Psoas muscle (tissue), 8 donors: ENCODE measurements around the gene RREB1. TPM values are rescaled to one million over a fixed set of nuclear protein-coding genes. Genes with fewer than 3 reads are reported as not detected.
A peak's percentile ranks its signal among the peaks of the same experiment; 100 is the strongest.

ENCODE experiments used
- ATAC-seq, 4 donors: fragments of 200-7000 bp; cut with Tn5 transposase; one replicate each; pipeline ENCODE4 v1.9.1; 2020; ENCODE audit warnings: moderate library complexity in 3 of 4, mild to moderate bottlenecking in 2 of 4
- DNase-seq, 2 donors: peaks; one replicate each; pipeline ENCODE4 v3.0.0-alpha.2; 2020
- H3K27ac ChIP-seq: fragments of 200-600 bp; one replicate; pipeline ENCODE4 v1.8.0; 2022
- H3K27me3 ChIP-seq, 3 donors: fragments of 200-600 bp in 1 of 3; one replicate each; pipeline versions ENCODE4 v1.6.1 to v1.8.0; 2013 to 2022; ENCODE audit warnings: low read length in 2 of 3, mild to moderate bottlenecking in 2 of 3, moderate library complexity in 1 of 3; ENCODE audit not compliant: insufficient read depth in 3 of 3
- H3K36me3 ChIP-seq, 2 donors: fragments of 200-600 bp in 1 of 2; one replicate each; pipeline versions ENCODE4 v1.6.1 to v1.8.0; 2013 to 2022; ENCODE audit warnings: low read depth in 1 of 2, mild to moderate bottlenecking in 1 of 2, moderate library complexity in 1 of 2; ENCODE audit not compliant: insufficient read depth in 1 of 2
- H3K4me1 ChIP-seq: fragments of 200-600 bp; one replicate; pipeline ENCODE4 v1.8.0; 2022
- H3K4me3 ChIP-seq: fragments of 200-600 bp; one replicate; pipeline ENCODE4 v1.8.0; 2022; ENCODE audit warnings: mild to moderate bottlenecking
- H3K9me3 ChIP-seq: fragments of 200-600 bp; one replicate; pipeline ENCODE4 v1.8.0; 2022
- WGBS, 3 donors: extraction: QIAGEN DNeasy Blood & Tissue Kit; methylation state at CpG; one replicate each; pipeline versions ENCODE4 v1.1.6 to v1.1.7; 2013; 5-methylcytosine and 5-hydroxymethylcytosine counted together
- intact Hi-C, 2 donors: fragments of 100-400 bp; cut with DNase I; formaldehyde crosslinking; loops; one replicate each; pipeline versions ENCODE4 v1.11.0 to v1.14.2; 2022
- polyA plus RNA-seq, 3 donors: library from polyadenylated mRNA; stranded (reverse); fragments of 200-250 nt; gene quantifications; one replicate each; pipeline ENCODE4 v1.2.3, GENCODE V29; 2013
- total RNA-seq, 4 donors: library from RNA; stranded (reverse); fragmentation: NEBNext Ultra II Directional in 2 of 4; extraction: Animal tissue kit (Norgen Biotek cat#: 25700) in 2 of 4; gene quantifications; one replicate each; pipeline versions ENCODE4 v1.2.1 to v1.2.4, GENCODE V29; 2021 to 2023
- TF ChIP-seq, protein P1 (sequence below): fragments of 200-600 bp; IDR thresholded peaks from one replicate; pipeline ENCODE4 v1.8.0; 2022; ENCODE audit warnings: antibody characterized with exemption
- donor health status: healthy with polysubstance abuse.
- donor health status: DM: no; HTN: no; CAD: no; lungs with moderate emphysema.
- donor health status: Bipolar disorder and iron deficiency.
- donor health status: healthy.
- donor health status: DM: yes; HTN: yes; CAD: no.
- donor health status: DM: no; HTN: no; CAD: no.
- donor health status: DM: no; HTN: no; CAD: no.
- donor health status: DM: yes; HTN: yes; CAD: no.

Gene RREB1
- total and polyA plus RNA-seq, 7 donors: 4.6 to 49.4 (median 32.7) TPM

GRCh38 chr6:7150381-7151064 is 42.8 kb downstream of the RREB1 start:
- WGBS, 3 donors: 54 to 79% (median 57%) methylated on average over 14 of the region's 14 CpGs
- intact Hi-C loops: loop anchor here in 1 of 2 donors (5.0 kb wide), 1 partner anchor 38 kb away; no protein-coding TSS in a partner anchor

GRCh38 chr6:7151381-7151780 is 43.6 kb downstream of the RREB1 start:
- TF ChIP-seq, protein P1, sequence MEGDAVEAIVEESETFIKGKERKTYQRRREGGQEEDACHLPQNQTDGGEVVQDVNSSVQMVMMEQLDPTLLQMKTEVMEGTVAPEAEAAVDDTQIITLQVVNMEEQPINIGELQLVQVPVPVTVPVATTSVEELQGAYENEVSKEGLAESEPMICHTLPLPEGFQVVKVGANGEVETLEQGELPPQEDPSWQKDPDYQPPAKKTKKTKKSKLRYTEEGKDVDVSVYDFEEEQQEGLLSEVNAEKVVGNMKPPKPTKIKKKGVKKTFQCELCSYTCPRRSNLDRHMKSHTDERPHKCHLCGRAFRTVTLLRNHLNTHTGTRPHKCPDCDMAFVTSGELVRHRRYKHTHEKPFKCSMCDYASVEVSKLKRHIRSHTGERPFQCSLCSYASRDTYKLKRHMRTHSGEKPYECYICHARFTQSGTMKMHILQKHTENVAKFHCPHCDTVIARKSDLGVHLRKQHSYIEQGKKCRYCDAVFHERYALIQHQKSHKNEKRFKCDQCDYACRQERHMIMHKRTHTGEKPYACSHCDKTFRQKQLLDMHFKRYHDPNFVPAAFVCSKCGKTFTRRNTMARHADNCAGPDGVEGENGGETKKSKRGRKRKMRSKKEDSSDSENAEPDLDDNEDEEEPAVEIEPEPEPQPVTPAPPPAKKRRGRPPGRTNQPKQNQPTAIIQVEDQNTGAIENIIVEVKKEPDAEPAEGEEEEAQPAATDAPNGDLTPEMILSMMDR: no peak
- DNase-seq (no peak), ATAC-seq (peak in 2 of 4 donors; percentile 20 to 30)
- Histone ChIP-seq H3K4me1 (peaks cover 75% of the 10 kb centered on the region), H3K27me3 (no peaks in the 10 kb centered on the region), H3K36me3 (no peaks in the 10 kb centered on the region), H3K27ac (peak overlapping the region; percentile 52), H3K9me3 (no peaks in the 10 kb centered on the region), H3K4me3 (no peak overlapping the region)
- intact Hi-C loops: loop anchor here in 1 of 2 donors (5.0 kb wide), 1 partner anchor 39 kb away; no protein-coding TSS in a partner anchor
- 41 to 65% (median 48%) methylated on average over 2 of the region's 2 CpGs for WGBS, 3 donors

More at GRCh38 chr6:7150381-7151064, 42.8 kb downstream of the RREB1 start:
- Histone ChIP-seq H3K4me3 (no peak overlapping the region), H3K4me1 (peaks cover 75% of the 10 kb centered on the region), H3K9me3 (no peaks in the 10 kb centered on the region), H3K27me3 (no peaks in the 10 kb centered on the region), H3K36me3 (no peaks in the 10 kb centered on the region), H3K27ac (no peak overlapping the region)
- TF ChIP-seq, protein P1: no peak
- DNase-seq (no peak), ATAC-seq (peak in 3 of 4 donors; percentile 30 to 42 (median 35))

DNA sequence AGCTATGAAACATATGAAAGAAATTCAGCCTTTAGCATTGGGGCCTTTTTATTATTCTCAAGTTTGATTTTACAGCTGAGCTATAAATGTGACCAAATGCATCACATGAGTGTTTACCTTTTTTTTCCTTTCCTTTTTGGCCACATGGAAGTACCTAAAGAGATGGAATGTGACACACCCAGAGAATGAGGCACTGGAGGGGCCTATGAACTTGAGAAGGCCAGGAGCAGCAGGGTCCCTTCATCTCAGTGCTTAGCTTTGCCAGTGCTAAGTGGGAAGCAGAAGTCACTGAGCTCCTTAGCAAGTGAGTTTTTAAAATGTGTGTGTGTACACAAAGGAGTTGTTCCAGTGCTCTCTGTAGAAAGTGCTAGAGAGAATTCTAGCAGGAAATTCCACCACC is 44.7 kb downstream of the RREB1 start:
- intact Hi-C loops: loop anchor here in 1 of 2 donors (5.0 kb wide), 1 partner anchor 40 kb away; no protein-coding TSS in a partner anchor
- no peak for ATAC-seq
- no peak overlapping the region for H3K4me3 ChIP-seq
- H3K4me1 ChIP-seq: peaks cover 75% of the 10 kb centered on the region
- no peaks in the 10 kb centered on the region for H3K27me3 ChIP-seq
- peak overlapping the region; percentile 52 for H3K27ac ChIP-seq
- no peak for DNase-seq
- no peaks in the 10 kb centered on the region for H3K36me3 ChIP-seq
- TF ChIP-seq, protein P1: no peak
- no peaks in the 10 kb centered on the region for H3K9me3 ChIP-seq

GRCh38 chr6:7153789-7154188 is 46.0 kb downstream of the RREB1 start:
- 73 to 87% (median 78%) methylated on average over 2 of the region's 2 CpGs for WGBS, 3 donors
- ATAC-seq: no peak
- Histone ChIP-seq H3K36me3 (no peaks in the 10 kb centered on the region), H3K4me1 (peaks cover 77% of the 10 kb centered on the region), H3K27ac (peak overlapping the region; percentile 71), H3K4me3 (no peak overlapping the region), H3K27me3 (no peaks in the 10 kb centered on the region), H3K9me3 (no peaks in the 10 kb centered on the region)
- intact Hi-C loops: loop anchor here in 1 of 2 donors (5.0 kb wide), 1 partner anchor 41 kb away; no protein-coding TSS in a partner anchor
- TF ChIP-seq, protein P1: no peak
- DNase-seq: no peak
